Measurements from ENCODE around the gene MYOZ1. TPM values are rescaled to one million over a fixed set of nuclear protein-coding genes. Genes with fewer than 3 reads are reported as not detected.

The MYOZ1 gene
- total RNA-seq, 1 experiment from 2014 or later: not detected

DNA sequence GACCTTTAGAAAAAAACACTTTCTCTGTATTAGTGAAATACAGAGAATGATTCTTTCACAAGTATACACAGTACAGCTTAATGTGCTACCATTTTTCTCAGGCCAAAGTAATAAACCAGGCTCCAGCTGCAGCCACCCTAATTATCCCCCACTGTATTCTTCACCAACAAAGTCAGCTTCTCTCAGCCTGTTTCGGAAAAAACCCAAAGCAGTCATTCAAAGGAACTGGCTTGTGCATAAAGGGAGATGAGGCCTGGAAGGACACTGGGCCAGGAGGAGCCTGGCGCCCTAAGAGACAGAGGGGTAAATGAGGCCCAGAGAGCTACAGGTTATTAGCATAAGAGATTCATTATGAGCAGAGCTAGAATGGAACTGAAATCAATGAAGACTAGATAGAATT lies 59.4 kb downstream of the MYOZ1 start:
- Histone ChIP-seq H4K20me1 (ENCODE audit: insufficient read depth) (no peaks in the 10 kb centered on the region), H3K27me3 (ENCODE audit: insufficient read depth, low read length) (no peaks in the 10 kb centered on the region), H3K27ac (ENCODE audit: low read depth, low read length) (no peak overlapping the region), H3K79me2 (ENCODE audit: insufficient read depth, low read length) (no peaks in the 10 kb centered on the region; the same call in 1 of the 2 replicates), H3K9me2 (ENCODE audit: insufficient read depth) (no peaks in the 10 kb centered on the region), H3K4me3 (replicated peaks in 1 of 2; ENCODE audit: low read depth in 1 of 2, low read length in 2 of 2) (no peak overlapping the region), H3K9me3 (ENCODE audit: control insufficient read depth in 1 of 2, insufficient read depth in 1 of 2, low read depth in 1 of 2, low read length in 2 of 2) (peaks cover 0 to 4% of the 10 kb centered on the region in 2 experiments; a peak in 1 of 4 replicates), H3K4me1 (ENCODE audit: control insufficient read depth in 1 of 2, insufficient read depth in 2 of 2, low read length in 2 of 2) (no peaks in the 10 kb centered on the region; a peak in 1 of 4 replicates), H3K36me3 (ENCODE audit: control insufficient read depth in 1 of 2, insufficient read depth in 2 of 2, low read length in 2 of 2) (no peaks in the 10 kb centered on the region), H3K4me2 (ENCODE audit: low read length) (no peak overlapping the region), H3K9ac (ENCODE audit: low read length) (no peak overlapping the region), H2AFZ (ENCODE audit: low read depth, low read length, poor library complexity, severe bottlenecking) (no peak overlapping the region)
- intact Hi-C loops (cut with micrococcal nuclease): no loop called here
- RAD21 ChIA-PET (ENCODE audit: low non-redundant PET in 1 of 2, low total read pairs in 2 of 2, uncharacterized antibody in 2 of 2, unreplicated experiment in 2 of 2): no interaction called here
- DNase-seq (ENCODE audit: low read depth, low spot score): no peak
- BruUV-seq (replicated peaks): no TSS peak
- TF ChIP-seq SRF (IDR thresholded peaks at IDR 0.05; ENCODE audit: low read depth): no peak
- TF ChIP-seq, protein P1, sequence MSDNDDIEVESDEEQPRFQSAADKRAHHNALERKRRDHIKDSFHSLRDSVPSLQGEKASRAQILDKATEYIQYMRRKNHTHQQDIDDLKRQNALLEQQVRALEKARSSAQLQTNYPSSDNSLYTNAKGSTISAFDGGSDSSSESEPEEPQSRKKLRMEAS (IDR thresholded peaks at IDR 0.05): no peak
- TF ChIP-seq ATF3 (IDR thresholded peaks at IDR 0.05): no peak
- ATAC-seq: no peak
- CTCF ChIA-PET: no interaction called here
- POLR2A ChIA-PET: interaction anchor here (0.7 kb wide), 1 partner anchor 151 kb away, joined by 3 read pairs; no protein-coding TSS in a partner anchor

Other genes with a start within 250 kb of the MYOZ1 start
- gene ANXA7, start 227.4 kb downstream of the MYOZ1 start, total RNA-seq (2021; ENCODE audit: unreplicated experiment): 105 TPM
- 1.7 TPM for gene MSS51, start 207.9 kb downstream of the MYOZ1 start, total RNA-seq (2021; ENCODE audit: unreplicated experiment)
- gene PPP3CB, start 145.4 kb downstream of the MYOZ1 start, total RNA-seq (2021; ENCODE audit: unreplicated experiment): 32.0 TPM
- 28.0 TPM for gene USP54, start 50.1 kb downstream of the MYOZ1 start, total RNA-seq (2021; ENCODE audit: unreplicated experiment)
- gene SYNPO2L, start 14.6 kb upstream of the MYOZ1 start, total RNA-seq (2021; ENCODE audit: unreplicated experiment): 0.10 TPM
- 7.5 TPM for gene AGAP5, start 56.6 kb upstream of the MYOZ1 start, total RNA-seq (2021; ENCODE audit: unreplicated experiment)
- 60.9 TPM for gene SEC24C, start 102.9 kb upstream of the MYOZ1 start, total RNA-seq (2021; ENCODE audit: unreplicated experiment)
- 36.6 TPM for gene CHCHD1, start 140.6 kb upstream of the MYOZ1 start, total RNA-seq (2021; ENCODE audit: unreplicated experiment)
- gene ZSWIM8, start 144.1 kb upstream of the MYOZ1 start, total RNA-seq (2021; ENCODE audit: unreplicated experiment): 49.9 TPM
- gene NDST2, start 170.1 kb upstream of the MYOZ1 start, total RNA-seq (2021; ENCODE audit: unreplicated experiment): 21.8 TPM
- gene CAMK2G, start 233.1 kb upstream of the MYOZ1 start, total RNA-seq (2021; ENCODE audit: unreplicated experiment): 28.3 TPM